ENCODE results near the gene MIS12.

Gene MIS12, protein sequence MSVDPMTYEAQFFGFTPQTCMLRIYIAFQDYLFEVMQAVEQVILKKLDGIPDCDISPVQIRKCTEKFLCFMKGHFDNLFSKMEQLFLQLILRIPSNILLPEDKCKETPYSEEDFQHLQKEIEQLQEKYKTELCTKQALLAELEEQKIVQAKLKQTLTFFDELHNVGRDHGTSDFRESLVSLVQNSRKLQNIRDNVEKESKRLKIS

DNA sequence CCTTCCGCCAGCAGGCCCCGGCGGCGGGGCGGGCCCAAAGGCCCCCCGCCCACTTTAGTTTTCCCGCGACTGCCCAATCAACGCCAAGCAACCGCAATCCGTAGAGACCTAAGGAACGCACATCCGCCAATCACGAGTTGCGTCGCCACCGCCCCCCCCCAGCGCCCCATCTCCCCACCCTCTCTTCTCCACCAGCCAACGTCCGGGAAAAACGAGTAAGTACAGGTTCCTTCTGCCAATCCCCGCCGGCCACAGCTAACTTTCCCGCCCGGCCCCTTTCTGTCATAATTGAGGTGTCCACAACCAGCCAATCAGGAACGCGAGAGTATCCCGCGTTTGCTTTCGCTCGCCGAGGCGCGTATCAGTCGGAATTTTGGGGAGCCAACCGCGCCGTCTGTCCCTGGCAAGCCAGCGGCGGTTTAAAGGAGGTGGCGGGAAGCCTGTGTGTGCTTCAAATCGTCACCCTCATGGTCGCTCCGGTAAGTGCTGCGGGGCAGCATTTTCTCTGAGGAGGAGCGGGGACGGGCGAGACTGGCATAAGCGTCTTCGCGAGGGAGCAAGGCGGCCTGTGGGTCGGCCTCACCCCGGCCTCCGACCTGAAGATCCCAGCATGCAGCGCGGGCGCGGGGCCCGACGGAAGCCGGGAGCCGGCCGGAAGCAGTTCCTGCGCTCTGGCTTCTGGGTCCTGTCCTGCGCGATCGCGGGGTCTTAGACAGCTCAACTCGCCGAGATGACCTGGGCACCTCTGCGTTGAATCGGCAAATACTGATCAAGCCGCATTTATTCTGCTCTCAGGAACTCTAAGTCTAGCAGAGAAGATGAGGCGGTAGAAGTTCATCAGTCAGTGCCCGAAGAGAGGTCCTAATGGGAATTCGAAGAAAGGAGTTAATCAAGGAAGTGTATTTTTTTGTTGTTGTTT, at the start of gene MIS12:
Gene MIS12 (plus strand): TSS at position 361 of the 919 bp plus-strand sequence. CDS start 2,297 bp downstream, outside the sequence.
- in situ Hi-C loops (cut with HindIII; ENCODE audit: low pct_ligation_motif_present, low pct_unique_long_range_greater_than_20kb, low sequenced_read_pairs): no loop called here
- peak; percentile 100 for DNase-seq

DNA sequence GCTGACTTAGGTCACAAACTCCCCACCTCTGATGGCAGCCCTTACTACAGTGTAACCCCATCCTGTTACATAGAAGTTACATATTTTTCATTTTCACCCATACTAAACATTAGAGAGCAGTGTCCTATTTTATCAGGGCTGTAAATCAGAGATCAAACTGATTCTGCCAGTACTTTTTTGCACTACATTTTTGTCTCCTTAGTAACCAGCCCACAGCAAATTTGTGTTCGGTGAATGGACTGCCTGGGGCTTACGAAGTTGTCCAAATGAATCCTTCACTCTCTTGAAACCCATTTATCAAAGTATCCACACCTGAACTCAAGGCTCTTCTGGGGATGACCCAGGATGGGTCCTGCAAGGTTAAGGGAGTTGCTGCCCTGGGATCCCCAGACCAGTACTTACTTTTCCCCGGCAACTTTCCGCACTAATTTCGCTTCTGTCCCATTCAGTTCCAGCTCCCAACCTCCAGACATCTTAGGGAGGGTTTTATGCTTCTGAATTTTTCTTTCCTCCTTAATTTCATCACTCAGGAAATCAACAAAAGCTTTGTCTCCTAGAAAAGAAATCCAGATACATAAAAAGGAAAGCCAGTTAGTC, 48.5 kb upstream of the MIS12 start:
- in situ Hi-C loops (cut with HindIII; ENCODE audit: low pct_ligation_motif_present, low pct_unique_long_range_greater_than_20kb, low sequenced_read_pairs): no loop called here
- DNase-seq: peak; percentile 52

DNA sequence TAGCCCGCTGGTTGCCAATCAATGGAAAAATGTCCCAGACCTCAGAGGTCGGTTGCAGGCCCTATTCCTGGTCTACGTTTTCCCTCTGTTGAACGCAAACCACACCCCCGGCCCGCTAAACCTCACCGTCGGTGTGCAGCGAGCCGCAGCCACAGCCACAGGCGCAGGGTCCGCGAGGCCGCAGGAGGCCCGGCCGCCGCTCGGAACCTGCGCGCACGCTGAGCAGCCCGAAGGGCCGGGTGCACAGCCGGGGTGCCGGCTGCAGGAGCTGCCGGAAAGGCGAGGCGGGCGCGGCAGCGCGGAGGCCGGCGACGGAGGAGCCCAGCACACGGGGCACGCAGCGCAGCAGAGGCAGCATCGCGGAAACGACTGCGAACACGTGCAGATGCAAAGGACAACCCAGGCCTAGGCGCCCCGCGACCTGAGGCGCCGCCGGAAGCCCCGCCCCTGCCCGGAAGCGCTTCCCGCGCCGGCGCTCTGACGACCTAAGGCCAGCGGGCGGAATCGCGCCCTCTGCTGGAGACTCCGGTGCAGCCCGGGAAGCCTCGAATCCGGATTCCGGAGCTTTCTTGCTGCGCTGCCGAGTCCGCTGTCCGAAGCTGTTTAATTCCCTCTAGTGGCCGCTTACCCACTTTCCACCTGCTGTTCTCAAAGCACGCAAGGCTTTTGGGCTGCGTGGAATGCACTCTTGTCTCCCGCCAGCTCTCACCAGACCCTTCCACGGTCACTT, 47.5 kb upstream of the MIS12 start, which contains the start of gene C1QBP:
Gene C1QBP (minus strand): TSS at position 440 of the 730 bp plus-strand sequence. CDS start 82 bp downstream, at position 358.
- in situ Hi-C loops (cut with HindIII; ENCODE audit: low pct_ligation_motif_present, low pct_unique_long_range_greater_than_20kb, low sequenced_read_pairs): no loop called here
- DNase-seq: peak; percentile 97

DNA sequence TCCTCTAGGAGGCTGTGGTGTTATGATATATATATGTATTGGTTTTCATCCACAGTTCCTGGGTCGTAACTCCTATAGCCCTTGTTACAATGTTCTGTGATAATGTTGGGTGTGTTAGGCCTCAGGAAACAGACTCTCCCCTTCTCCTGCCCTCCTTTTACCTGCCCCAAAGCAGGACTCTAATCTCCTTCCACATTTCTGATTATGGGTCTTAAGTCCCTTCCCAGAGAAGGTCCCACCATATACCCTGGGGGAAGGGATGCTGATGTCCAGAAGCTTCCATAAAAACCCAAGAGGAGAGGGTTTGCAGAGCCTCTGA, 47.0 kb upstream of the MIS12 start:
- in situ Hi-C loops (cut with HindIII; ENCODE audit: low pct_ligation_motif_present, low pct_unique_long_range_greater_than_20kb, low sequenced_read_pairs): no loop called here
- no peak for DNase-seq

DNA sequence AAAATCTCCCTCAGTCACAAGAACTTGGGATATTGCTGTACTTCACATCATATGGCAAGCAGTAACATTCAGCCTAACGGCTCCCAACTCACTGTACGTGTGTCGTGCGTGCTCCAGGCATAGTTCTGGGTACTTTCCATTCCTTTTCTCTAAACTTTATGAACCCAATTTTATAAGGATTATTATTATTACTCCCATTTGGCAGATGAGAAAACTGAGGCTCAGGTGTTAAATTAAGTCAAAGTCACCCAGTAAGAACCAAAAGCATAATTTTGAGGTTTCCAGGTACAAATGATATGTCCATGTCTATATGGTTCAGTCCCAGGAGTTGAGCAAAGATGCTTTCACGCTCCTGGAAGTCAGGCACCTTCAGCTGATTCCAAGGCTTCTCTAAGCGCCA, 42.6 kb upstream of the MIS12 start:
- DNase-seq: no peak
- in situ Hi-C loops (cut with HindIII; ENCODE audit: low pct_ligation_motif_present, low pct_unique_long_range_greater_than_20kb, low sequenced_read_pairs): no loop called here

DNA sequence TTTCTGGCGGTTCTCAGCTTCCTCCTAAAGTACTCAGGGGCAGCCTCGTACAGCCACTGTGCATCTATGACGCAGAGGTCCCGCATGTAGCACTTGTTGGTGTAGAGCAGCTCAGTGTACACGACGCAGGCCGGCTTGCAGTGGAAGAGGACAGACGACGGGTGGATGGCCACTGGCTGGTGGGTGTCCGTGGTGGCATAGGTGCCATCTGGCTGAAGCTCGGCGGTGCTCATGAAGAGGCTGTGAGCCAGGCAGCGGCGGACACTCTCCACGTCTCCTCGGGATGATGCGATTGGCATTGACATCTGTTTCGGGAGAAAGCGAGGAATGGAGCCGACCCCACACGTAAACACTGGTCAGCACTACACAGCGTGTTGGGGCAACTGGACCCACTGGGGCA, 42.2 kb upstream of the MIS12 start:
- no peak for DNase-seq
- in situ Hi-C loops (cut with HindIII; ENCODE audit: low pct_ligation_motif_present, low pct_unique_long_range_greater_than_20kb, low sequenced_read_pairs): no loop called here

DNA sequence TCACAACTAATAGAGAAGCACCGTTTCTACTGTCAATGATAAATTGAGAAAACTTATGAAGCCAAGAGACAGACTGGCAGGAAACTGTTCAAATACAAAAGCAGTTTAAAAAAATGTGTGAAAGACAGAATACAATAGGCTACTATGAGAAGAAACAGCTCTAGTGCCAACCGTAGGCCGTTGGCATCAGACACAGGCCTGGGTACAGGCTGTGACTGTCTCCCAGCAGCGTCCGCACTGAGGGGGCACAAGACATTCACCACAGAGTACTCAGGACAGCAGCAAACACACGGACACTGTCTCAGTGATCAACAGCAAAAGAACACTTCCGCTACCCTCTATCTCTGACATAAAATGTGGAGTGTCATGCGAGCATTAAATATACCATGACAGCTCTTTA, 39.6 kb upstream of the MIS12 start:
- DNase-seq: no peak
- in situ Hi-C loops (cut with HindIII; ENCODE audit: low pct_ligation_motif_present, low pct_unique_long_range_greater_than_20kb, low sequenced_read_pairs): no loop called here

DNA sequence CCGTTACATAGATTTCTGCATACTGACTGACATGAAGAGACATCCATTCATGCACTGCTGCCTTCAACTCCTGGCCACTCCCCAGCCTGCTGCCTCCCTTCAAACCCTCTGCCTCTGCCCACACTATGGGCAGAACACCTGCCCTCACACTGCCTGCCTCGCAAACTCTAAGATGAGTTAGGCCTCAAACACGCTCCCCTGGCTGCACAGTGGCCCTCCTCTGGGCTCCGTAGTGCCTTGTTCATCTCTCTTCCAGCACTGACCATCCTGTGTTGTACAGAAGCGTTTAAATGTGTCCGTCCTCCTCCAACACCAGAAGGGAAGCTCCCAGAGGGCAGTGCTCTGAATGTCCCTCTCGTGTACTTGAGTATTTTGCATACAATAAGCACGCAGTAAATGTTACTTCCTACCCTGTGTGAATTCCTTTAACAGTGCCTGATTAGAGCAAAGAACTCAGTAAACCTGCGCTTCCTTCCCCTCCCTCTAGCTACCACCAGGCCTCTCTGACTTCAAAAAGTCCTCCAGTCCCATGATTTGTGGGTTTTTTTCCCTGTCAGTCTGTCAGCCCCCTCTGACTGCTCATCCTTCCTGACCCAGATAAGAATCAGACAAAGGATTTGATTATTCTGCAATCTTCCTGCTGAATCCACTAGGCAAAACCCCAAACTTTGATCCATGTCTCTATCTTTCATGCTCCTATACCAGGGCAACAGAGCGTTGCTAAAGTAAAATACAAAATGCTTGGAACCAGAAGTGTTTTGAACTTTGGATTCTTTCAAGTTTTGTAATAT, 21.5 kb upstream of the MIS12 start:
- no peak for DNase-seq
- in situ Hi-C loops (cut with HindIII; ENCODE audit: low pct_ligation_motif_present, low pct_unique_long_range_greater_than_20kb, low sequenced_read_pairs): no loop called here

DNA sequence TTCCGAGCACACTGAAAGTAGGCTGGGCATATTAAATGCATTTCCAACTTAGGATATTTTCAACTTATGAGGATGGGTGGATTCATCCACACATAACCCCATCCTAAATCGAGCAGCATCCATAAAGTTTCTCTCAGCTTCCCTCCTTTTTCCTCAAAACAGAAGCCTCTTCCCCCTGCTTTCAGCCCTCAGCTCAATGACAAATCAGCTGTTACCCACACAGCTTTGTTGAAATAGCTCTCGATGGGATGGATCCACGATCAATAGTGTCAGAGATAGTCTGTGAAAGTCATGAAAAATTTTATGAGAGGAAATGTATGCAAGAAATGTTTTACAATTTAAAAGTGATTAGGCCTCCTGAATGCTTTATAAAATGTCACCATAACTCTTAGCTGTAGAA, 20.1 kb upstream of the MIS12 start:
- no peak for DNase-seq
- in situ Hi-C loops (cut with HindIII; ENCODE audit: low pct_ligation_motif_present, low pct_unique_long_range_greater_than_20kb, low sequenced_read_pairs): no loop called here

DNA sequence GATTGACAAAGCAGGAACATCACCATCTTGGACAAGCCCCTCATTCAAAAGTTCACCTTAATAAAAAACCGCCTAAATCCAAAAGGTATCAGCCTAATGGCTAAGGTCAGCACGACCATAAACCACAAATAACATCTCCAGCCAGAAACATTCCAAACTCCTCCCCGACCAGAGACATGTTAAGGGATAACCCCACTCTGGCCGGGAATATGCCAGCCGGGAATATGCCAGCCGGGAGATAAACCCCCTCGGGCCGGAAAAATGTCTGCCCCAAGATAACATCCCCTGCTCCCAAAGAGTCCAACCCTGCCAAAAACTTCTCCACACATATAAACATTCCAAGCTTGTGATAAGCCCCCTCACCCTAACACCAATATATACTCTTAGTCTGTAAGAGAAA, 18.9 kb upstream of the MIS12 start:
- in situ Hi-C loops (cut with HindIII; ENCODE audit: low pct_ligation_motif_present, low pct_unique_long_range_greater_than_20kb, low sequenced_read_pairs): no loop called here
- DNase-seq: no peak

DNA sequence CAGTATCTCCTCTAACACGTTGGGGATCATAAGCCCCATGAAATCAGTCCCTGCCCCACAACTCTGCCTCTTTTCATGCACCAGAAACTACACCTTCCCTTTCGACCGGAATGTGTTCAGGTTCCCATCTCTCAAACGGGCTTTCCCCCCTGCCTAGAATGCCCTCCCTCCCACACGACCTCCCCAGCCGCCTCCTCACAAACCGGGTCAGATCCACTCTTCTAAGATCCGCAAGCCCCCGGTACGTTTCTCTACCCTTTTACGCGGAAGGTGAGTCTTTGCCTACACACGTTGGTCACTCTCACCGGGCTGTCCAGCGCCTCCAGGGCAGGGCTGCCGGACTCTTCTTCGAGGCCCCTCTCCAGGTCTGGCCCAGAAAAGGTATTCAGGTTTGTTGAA, 18.3 kb upstream of the MIS12 start:
- in situ Hi-C loops (cut with HindIII; ENCODE audit: low pct_ligation_motif_present, low pct_unique_long_range_greater_than_20kb, low sequenced_read_pairs): no loop called here
- DNase-seq: no peak

DNA sequence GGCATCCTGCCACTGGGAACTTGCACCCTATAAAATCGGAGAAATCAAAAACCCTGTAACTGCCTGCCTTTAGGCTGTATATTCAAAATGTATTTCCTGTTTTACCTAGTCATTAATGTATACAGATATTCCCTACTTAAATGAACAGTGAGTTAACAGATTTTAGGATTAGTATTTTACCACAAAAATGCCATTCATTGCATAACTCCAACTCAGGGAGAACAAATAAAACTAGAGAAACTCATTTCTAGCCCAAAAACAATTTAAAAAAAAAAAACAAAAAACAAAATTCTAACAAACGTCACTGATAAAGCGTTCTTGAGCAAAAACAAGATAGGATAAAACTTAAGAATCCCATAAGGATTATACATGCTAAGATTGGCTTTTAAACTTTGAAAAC, 13.9 kb upstream of the MIS12 start:
- in situ Hi-C loops (cut with HindIII; ENCODE audit: low pct_ligation_motif_present, low pct_unique_long_range_greater_than_20kb, low sequenced_read_pairs): no loop called here

DNA sequence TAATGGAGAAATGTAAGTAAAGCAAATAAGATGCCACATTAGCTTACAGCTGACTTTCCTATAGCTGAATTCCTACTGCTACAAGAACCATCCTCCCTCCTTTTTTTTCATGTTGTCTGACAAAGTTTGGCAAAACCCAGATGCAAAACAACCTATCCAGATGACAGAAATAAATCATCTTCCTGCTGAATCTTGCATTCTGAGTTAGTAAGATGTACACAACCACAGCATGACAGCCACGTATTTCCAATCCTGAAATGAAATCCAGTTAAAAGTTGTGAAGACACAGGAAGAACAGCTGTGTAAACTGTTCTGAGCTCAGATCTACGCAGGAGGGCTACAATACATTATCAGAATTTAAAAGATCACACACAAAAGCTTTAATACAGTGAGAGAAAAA, 12.5 kb upstream of the MIS12 start:
- no peak for DNase-seq
- in situ Hi-C loops (cut with HindIII; ENCODE audit: low pct_ligation_motif_present, low pct_unique_long_range_greater_than_20kb, low sequenced_read_pairs): no loop called here

More for the DNA sequence above, 13.9 kb upstream of the MIS12 start:
- DNase-seq: no peak

DNA sequence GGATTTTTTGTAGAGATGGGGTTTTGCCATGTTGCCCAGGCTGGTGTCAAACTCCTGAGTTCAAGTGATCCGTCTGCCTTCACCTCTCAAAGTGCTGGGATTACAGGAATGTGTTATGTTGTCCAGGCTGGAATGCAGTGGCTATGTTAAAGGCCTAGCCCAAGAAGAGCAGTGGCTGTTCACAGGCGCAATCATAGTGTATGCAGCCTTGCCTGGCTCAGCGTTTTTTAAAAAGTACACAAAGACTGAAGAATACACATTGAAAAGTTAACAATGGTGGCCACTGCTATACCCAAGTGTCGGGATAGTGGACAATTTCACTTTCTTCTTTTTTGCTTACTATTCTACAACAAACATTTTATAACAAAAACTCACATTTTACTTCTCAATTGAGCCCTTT, 7.4 kb upstream of the MIS12 start:
- in situ Hi-C loops (cut with HindIII; ENCODE audit: low pct_ligation_motif_present, low pct_unique_long_range_greater_than_20kb, low sequenced_read_pairs): no loop called here
- no peak for DNase-seq

DNA sequence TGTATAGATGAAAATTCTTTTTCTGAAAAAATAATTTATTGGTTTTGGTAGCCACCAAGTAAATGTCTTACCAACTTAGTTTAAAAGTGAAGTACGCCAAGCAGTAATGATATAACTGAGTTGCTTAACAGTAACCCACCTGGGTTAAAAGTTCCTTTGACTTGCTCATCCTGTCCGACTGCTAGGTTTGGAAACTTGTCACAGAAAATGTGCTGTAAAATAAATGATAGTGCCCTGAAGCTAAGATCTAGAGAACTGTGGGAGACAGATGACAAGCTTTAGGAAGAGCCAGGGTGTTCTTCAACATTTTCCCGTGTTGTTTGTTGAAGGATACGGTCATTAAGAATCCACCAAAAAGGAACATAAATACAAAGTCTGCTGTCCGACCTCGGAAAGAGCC, 5.4 kb upstream of the MIS12 start:
- DNase-seq: no peak
- in situ Hi-C loops (cut with HindIII; ENCODE audit: low pct_ligation_motif_present, low pct_unique_long_range_greater_than_20kb, low sequenced_read_pairs): no loop called here

DNA sequence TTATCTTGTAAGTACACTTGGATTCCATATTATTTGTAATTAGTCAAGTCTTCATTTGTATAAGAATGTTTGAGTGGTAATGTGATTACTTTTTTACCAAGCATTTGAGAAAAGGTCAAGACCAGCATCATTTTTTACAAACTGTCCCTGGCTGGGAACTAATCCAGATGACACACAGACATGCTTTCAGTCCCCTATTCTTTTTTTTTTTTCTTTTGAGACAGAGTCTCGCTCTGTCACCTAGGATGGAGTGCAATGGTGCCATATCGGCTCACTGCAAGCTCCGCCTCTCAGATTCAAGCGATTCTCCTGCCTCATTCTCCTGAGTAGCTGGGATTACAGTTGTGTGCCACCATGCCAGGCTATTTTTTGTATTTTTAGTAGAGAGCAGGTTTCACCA, 4.9 kb upstream of the MIS12 start:
- DNase-seq: no peak
- in situ Hi-C loops (cut with HindIII; ENCODE audit: low pct_ligation_motif_present, low pct_unique_long_range_greater_than_20kb, low sequenced_read_pairs): no loop called here

DNA sequence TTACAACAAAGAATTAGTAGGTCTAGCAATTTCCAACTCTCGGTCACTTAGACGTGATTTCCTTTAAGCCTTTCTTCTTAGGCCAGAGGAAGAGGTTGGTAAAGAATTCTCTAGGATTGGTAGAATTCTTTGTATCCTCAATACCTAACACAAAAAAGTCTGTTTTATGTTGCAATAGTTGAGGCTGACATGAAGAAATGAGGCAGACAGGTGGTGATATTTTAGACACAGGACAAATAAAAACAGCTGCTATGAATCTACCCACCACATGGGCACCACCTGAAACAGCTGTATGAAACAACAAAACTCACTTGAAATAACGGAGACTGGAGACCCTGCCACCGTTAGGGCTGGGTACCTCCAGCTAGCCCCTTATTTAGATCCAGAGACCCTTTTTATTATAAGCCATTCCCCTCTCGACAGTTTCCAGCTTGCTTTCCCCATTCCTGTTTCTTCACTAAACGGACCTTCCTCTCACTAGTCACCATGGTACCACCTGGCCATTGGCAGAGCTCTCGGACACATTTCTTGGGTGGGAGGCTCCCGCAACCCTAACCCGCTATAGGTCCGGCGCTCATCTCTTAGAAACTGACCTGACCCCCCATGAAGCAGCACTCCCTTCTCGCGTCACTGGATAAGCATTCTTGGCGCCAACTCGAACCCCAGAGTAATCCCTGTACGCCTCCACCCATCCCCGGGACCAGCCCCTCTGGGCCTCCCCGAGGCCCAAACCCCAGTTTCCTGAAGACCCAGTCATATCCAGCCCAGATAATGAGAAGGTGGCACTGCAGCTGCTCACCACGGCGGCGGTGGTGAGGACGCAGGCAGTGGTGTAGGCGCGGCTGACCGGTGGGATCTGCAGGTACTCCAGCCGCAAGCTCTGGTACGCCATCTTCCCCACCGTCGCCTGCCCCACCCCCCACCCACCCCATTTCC, 828 bp upstream of the MIS12 start, which contains the start of gene DERL2:
Gene DERL2 (minus strand): TSS at position 909 of the 936 bp plus-strand sequence. CDS start 17 bp downstream, at position 892.
- peak; percentile 55 for DNase-seq
- in situ Hi-C loops (cut with HindIII; ENCODE audit: low pct_ligation_motif_present, low pct_unique_long_range_greater_than_20kb, low sequenced_read_pairs): no loop called here

Measured in ACHN (cell line).